Activated T-helper 17 cell treated with anti-CD3 and anti-CD28 coated beads, Interleukin-2, amount 50 U/mL, for 72 hours (primary cell): ENCODE measurements around the gene C1QL2. TPM values are rescaled to one million over a fixed set of nuclear protein-coding genes. Genes with fewer than 3 reads are reported as not detected.

Experiments used
- ATAC-seq: fragments of 150-1000 bp; cut with Tn5 transposase; replicated peaks from 2 replicates; pipeline ENCODE4 v1.10.0; 2021; ENCODE audit warnings: mild to moderate bottlenecking, moderate library complexity
- H3K27ac Mint-ChIP-seq: one replicate; pipeline ENCODE4 v1.8.0; 2022; ENCODE audit warnings: mixed read lengths
- H3K27me3 Mint-ChIP-seq: one replicate; pipeline ENCODE4 v1.8.0; 2022; ENCODE audit warnings: mixed read lengths
- H3K36me3 Mint-ChIP-seq: one replicate; pipeline ENCODE4 v1.8.0; 2022; ENCODE audit warnings: low read depth, mild to moderate bottlenecking, mixed read lengths
- H3K4me1 Mint-ChIP-seq: one replicate; pipeline ENCODE4 v1.8.0; 2022; ENCODE audit warnings: mixed read lengths
- H3K4me3 Mint-ChIP-seq: one replicate; pipeline ENCODE4 v1.8.0; 2022; ENCODE audit warnings: mild to moderate bottlenecking, mixed read lengths
- H3K9me3 Mint-ChIP-seq: one replicate; pipeline ENCODE4 v1.8.0; 2022; ENCODE audit warnings: mixed read lengths
- total RNA-seq, 2 donors: library from RNA; stranded (reverse); gene quantifications; one replicate each; pipeline ENCODE4 v1.2.3, GENCODE V29; 2022

C1QL2 gene
- total RNA-seq, 2 donors from 2014 or later = not detected

DNA sequence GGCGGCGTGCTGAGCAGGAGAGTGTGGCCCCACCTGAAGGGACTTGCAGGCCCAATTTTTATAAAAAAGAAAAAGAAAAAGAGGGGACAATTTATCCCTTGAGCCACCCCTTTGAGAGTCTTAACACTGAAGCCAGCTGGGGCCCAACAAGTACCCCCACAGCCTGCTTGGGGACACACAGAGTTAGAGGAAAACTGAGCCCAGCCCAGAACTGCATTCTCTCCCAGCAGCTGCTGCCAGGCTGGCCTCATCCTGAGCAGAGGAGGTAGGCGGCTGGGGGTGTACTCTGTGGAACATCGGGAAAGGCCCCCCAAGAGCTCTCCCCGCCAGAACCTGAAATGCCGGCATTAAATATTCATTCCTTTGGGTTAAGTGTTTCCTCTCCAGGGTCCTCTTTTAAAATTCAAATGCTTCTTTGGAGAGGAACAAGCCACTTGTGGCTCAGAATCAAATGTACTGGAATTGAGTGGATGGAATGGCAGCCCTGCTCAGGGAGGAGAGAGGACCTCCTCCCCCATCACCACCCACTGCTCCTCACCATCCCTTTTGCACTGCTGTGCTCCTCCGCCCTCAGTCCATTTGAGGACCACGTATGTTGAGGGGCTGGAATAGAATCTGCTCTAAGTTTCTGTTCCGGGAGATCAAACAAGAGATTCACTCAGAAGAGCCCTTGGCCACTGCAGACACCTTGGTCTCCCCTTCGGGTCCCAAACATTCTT is 45.6 kb downstream of the C1QL2 start:
- Mint-ChIP-seq H3K27me3 (peaks cover 11% of the 10 kb centered on the region), H3K9me3 (peaks cover 7% of the 10 kb centered on the region), H3K36me3 (no peaks in the 10 kb centered on the region), H3K27ac (no peak overlapping the region), H3K4me3 (no peak overlapping the region), H3K4me1 (no peaks in the 10 kb centered on the region)
- no peak for ATAC-seq

DNA sequence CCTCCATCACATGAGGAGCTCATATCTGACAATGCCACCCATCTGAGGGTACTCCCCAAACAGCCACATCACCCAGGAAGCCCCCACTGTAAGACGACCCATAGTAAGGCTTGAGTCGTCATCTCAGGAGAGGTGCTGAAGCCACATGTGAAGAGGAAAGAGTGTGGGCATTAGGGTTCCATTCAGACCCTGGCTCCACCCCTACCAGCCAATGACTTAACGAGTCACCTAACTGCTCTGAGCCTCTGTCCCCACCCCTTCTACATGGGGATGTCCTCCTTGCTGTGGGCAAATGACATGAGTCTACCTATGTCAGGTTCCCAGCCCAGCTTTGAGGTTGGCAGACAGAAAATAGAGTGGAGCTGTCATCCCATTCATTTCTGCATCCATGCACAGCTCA is 46.3 kb downstream of the C1QL2 start:
- peak; percentile 19 for ATAC-seq
- Mint-ChIP-seq H3K9me3 (peaks cover 7% of the 10 kb centered on the region), H3K27me3 (peaks cover 16% of the 10 kb centered on the region), H3K4me3 (no peak overlapping the region), H3K36me3 (no peaks in the 10 kb centered on the region), H3K27ac (no peak overlapping the region), H3K4me1 (no peaks in the 10 kb centered on the region)

DNA sequence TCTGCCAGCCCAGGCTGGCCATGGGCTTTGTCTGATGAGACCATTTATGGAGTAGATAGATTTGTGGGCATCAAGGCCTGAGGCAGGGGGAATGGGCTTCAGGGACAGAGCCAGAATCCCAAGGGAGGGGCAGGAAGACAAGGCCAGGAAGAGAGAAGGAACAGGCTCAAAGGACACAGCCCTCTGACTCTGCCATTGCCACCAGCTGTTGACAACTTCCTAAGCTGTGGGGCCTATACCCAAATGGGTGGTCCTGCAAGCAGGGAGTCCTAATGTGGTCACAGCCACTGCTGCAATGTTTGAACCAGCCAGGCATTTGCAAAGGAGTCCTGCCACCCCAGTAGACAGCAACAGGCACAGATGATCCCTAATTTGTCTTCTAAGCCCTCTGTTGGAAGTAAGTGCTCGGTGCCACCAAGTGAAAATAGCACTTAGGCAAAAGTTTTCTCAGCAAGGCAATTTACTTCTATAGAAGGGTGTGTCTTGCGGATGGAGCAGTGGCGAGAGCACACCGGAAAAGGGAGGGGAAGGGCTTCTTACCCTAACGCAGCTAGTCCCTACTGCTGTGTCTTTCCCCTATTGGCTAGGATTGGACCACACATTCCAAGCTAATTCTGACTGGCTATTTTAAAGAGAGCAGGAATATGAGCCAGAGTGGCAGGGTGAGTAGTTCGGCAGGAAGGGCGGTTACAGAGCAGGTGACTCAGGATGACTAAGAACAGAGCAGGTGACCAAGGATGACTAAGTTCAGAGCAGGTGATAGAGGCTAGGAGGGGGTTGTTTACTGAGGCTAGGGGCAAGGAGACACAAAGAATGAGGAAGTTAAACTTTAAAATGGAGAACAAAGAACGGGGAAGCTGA is 47.2 kb downstream of the C1QL2 start:
- ATAC-seq = no peak
- Mint-ChIP-seq H3K27ac (no peak overlapping the region), H3K4me3 (no peak overlapping the region), H3K36me3 (no peaks in the 10 kb centered on the region), H3K4me1 (no peaks in the 10 kb centered on the region), H3K27me3 (peaks cover 14% of the 10 kb centered on the region), H3K9me3 (peaks cover 7% of the 10 kb centered on the region)

DNA sequence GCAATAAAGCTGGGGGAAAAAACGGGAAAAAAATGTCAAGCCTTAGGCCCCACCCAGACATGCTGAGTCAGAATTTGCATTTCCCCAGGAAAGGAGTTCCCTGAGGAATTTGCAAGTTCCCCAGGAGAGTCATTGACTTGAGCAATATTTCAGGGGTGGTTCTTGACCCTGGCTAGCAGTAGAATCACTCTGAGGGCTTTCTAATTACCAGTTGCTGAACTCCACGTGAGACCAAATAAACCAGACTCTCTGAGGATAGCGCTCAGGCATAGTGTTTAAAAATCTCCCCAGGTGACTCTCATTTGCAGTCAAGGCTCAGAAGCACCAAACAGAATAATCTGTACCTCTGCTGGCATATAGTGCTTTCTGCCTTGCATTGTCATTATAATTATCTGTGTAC is 48.7 kb downstream of the C1QL2 start:
- H3K27ac Mint-ChIP-seq = no peak overlapping the region
- no peaks in the 10 kb centered on the region for H3K36me3 Mint-ChIP-seq
- no peaks in the 10 kb centered on the region for H3K4me1 Mint-ChIP-seq
- ATAC-seq = no peak
- H3K9me3 Mint-ChIP-seq = peaks cover 13% of the 10 kb centered on the region
- peaks cover 18% of the 10 kb centered on the region for H3K27me3 Mint-ChIP-seq
- H3K4me3 Mint-ChIP-seq = no peak overlapping the region

- H3K27ac Mint-ChIP-seq = no peak overlapping the region
Observed at GRCh38 chr2:119108186-119108585, 50.4 kb downstream of the C1QL2 start.

GRCh38 chr2:119106301-119106897 is 52.2 kb downstream of the C1QL2 start:
- Mint-ChIP-seq H3K4me1 (no peaks in the 10 kb centered on the region), H3K4me3 (no peak overlapping the region), H3K9me3 (peaks cover 20% of the 10 kb centered on the region), H3K27me3 (peaks cover 12% of the 10 kb centered on the region), H3K27ac (no peak overlapping the region), H3K36me3 (no peaks in the 10 kb centered on the region)
- no peak for ATAC-seq

More at GRCh38 chr2:119108186-119108585, 50.4 kb downstream of the C1QL2 start:
- Mint-ChIP-seq H3K4me1 (no peaks in the 10 kb centered on the region), H3K4me3 (no peak overlapping the region), H3K36me3 (no peaks in the 10 kb centered on the region), H3K9me3 (peaks cover 19% of the 10 kb centered on the region), H3K27me3 (peaks cover 12% of the 10 kb centered on the region)
- no peak for ATAC-seq

Other genes starting within 250 kb of the C1QL2 start
- not detected for gene MARCO, start 216.6 kb downstream of the C1QL2 start, total RNA-seq
- gene STEAP3, start 65.1 kb upstream of the C1QL2 start, total RNA-seq = under 1 TPM in 1 of 2 donors, not detected in 1; 0.11 TPM
- 10 to 100 TPM in 1 of 2 donors, 1 to 10 TPM in 1; 9.6 to 11.7 TPM for gene C2orf76, start 208.1 kb upstream of the C1QL2 start, total RNA-seq
- 100 to 1,000 TPM in 1 of 2 donors, 10 to 100 TPM in 1; 82.5 to 129 TPM for gene DBI, start 208.2 kb upstream of the C1QL2 start, total RNA-seq